ENCODE data around the gene SYCE1L. TPM values are rescaled to one million over a fixed set of nuclear protein-coding genes. Genes with fewer than 3 reads are reported as not detected.
"Not testable (repeated sequence)": the region's sequence is repeated elsewhere in the genome, so short reads cannot be mapped to it uniquely, and the experiment has no call there.

SYCE1L gene
- total RNA-seq, 2 donors from 2014 or later, result 4.7 to 7.4 TPM

DNA sequence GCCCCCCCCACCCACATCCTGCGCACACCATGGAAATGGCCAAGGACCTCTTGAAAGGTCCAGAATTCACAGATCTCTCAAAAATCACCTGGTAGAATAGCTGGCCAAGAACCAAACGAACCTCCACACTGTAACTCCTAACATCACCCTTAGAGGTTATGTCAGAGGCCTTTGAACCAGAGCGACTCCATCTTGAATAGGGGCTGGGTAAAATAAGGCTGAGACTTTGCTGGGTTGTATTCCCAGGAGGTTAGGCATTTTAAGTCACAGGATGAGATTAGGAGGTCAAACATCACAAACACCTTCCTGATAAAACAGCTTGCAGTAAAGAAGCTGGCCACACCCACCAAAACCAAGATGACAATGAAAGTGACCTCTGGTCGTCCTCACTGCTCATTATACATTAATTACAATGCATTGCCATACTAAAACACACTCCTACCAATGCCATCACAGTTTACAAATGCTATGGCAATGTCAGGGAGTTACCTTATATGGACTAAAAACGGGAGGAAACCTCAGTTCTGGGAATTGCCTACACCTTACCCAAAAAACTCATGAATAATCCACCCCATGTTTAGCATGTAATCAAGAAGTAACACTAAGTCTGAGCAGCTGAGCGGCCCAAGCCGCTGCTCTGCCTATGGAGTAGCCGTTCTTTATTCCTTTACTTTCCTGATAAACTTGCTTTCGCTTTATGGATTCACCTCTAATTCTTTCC is 34.8 kb downstream of the SYCE1L start:
- DNase-seq (no peak), ATAC-seq (no peak)
- intact Hi-C loops (cut with DNase I, micrococcal nuclease), result no loop called here

DNA sequence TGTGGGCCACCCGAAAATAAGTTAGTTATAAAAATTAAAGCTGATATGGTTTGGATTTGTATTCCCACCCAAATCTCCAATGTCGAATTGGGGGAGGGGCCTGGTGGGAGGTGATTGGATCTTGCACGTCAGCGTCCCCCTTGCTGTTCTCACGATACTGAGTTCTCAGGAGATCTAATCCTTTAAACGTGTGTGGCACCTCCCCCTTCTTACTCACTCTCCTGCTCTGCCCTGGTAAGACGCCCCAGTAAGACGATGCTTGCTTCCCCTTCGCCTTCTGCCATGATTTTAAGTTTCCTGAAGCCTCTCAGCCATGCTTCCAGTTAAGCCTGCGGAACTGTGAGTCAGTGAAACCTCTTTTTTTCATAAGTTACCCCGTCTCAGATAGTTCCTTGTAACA is 35.4 kb downstream of the SYCE1L start:
- intact Hi-C loops (cut with DNase I, micrococcal nuclease), result no loop called here
- DNase-seq (no peak), ATAC-seq (no peak)

DNA sequence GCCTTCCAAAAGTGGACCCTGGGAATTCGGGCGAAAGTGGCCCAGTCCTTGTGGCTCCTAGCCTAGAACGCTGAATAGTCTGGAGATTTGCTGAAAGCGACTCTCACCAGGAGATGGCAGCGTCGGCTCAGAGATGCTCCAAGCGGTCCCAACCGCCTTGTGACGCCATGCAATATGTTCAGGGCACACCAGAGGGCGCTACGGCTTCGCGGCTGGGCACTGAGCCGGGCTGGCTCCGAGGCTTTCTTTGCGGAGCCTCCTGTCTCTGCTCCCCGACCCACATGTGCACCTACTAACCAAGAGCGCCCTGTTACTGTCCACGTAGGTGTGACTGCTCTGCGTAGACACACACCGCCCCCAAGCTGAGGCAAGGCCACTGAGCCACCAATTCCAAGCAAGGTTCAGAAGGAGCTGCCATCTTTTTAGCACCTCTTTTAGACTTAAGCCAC is 36.9 kb downstream of the SYCE1L start:
- ATAC-seq, result peak; percentile 100
- DNase-seq, result peak; percentile 72 to 91
- intact Hi-C loops (cut with DNase I, micrococcal nuclease), result loop anchor here in 1 of 2 donors (2.0 kb wide), 1 partner anchor 347 kb away; no protein-coding TSS in a partner anchor

DNA sequence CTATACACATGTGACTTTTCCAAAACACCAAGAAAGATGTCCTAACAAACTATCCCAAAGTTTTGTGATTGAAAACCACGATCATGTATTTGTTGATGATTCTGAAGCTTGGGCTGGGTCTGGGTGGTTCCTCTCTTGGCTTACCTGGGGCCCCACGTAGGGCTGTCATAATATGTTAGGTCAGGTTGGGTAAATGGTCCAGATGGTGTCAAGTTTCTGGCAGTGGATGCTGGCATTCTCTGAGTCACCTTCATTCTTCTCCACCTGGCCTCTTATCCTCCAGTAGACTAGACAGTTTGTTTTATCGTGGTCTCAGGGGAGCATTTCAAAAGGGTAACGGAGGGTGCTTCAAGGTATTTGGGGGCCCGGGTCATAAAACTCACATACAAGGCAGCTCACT is 39.4 kb downstream of the SYCE1L start:
- ATAC-seq, result no peak
- DNase-seq, result no peak
- intact Hi-C loops (cut with DNase I, micrococcal nuclease), result no loop called here

DNA sequence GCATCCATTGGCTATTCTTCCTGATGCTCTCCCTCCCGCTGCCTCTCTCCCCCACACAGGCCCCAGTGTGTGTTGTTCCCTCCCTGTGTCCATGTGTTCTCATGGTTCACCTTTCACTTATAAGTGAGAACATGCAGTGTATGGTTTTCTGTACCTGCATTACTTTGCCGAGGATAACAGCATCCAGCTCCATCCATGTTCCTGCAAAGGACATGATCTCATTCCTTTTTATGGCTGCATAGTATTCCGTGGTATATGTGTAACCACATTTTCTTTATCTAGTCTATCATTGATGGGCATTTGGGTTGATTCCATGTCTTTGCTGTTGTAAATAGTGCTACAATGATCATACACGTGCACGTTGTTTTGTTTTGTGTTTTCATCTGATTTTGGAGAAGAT is 43.3 kb downstream of the SYCE1L start:
- intact Hi-C loops (cut with DNase I, micrococcal nuclease); DNase-seq; ATAC-seq: not testable (repeated sequence)

DNA sequence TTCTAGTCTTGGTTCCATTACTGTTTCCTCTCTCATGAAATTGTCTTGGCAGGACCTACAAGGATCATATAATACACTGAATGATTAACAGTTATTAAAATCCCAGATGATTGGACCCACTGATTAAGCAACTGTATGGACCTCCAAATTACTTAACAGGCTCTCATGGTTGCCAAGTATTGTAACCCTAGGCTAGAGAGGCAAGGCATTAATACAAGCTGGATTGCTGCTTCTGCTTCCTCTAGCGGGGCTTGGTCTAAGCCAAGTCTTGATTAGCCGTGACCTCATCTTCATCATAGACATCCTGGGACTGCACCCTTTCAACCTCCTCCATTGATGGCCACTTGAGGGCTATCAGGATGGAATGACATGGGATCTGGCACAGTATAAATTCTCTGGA is 46.9 kb downstream of the SYCE1L start:
- ATAC-seq (no peak), DNase-seq (no peak)
- intact Hi-C loops (cut with DNase I, micrococcal nuclease), result no loop called here

DNA sequence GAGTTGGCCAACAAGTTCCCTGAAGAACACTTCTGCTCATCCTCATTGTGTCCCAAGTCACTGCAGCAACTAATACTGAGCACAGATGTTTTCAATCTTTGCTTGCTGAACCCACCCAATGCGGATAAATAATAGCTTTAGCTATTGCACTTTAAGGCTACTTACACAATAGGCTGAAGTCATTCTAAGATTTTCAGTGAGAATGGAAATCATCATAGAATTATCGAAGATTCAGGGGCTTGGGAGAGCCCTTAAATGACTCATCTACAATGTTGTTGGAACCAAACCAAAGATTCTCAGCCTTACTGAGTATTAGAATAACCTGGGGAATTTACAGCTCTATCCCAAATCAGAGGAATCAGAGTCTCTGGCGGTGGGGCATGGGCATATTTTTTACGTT is 51.2 kb downstream of the SYCE1L start:
- no peak for DNase-seq
- intact Hi-C loops (cut with DNase I, micrococcal nuclease), result no loop called here
- no peak for ATAC-seq

Other genes with a start within 250 kb of the SYCE1L start
- gene MON1B, start 8.2 kb upstream of the SYCE1L start, total RNA-seq, result 10 to 100 TPM; 71.6 to 82.3 TPM
- under 1 TPM in 1 of 2 donors, not detected in 1; 0.34 TPM for gene ADAMTS18, start 235.6 kb downstream of the SYCE1L start, total RNA-seq